Endothelial cell of umbilical vein (primary cell): ENCODE measurements around the gene PCBP4. TPM values are rescaled to one million over a fixed set of nuclear protein-coding genes. Genes with fewer than 3 reads are reported as not detected.

Source experiments
- BruUV-seq: library from RNA; stranded (reverse); fragments of 400-500 nt; replicated peaks from 2 replicates; lab custom pipeline; 2021; lab: Mats Ljungman, UMichigan
- CTCF ChIA-PET: fragments of 300-600, 350-600 bp; sonication (Branson Sonifier 250); formaldehyde crosslinking; loops from one replicate; lab custom pipeline; 2021; ENCODE audit warnings: antibody characterized with exemption, inconsistent platforms; lab: Charles Lee
- POLR2A ChIA-PET: fragments of 300-600, 350-600 bp; sonication (Branson Sonifier 250); formaldehyde crosslinking; loops from one replicate; lab custom pipeline; 2021; ENCODE audit warnings: antibody characterized with exemption, inconsistent platforms; lab: Charles Lee
- DNase-seq: peaks from one replicate; pipeline ENCODE4 v3.0.0-alpha.2; 2011; ENCODE audit warnings: low read depth, low spot score
- FAIRE-seq: peaks from 2 replicates; lab custom pipeline; 2011; peaks lifted over from hg19 to GRCh38; lab: Jason Lieb, UNC
- H2AFZ ChIP-seq: 2 replicates; pipeline ENCODE4 v1.6.0; 2012; ENCODE audit warnings: low read depth, low read length, control low read depth, inconsistent platforms
- H3K27ac ChIP-seq: 2 replicates; pipeline ENCODE4 v1.5.1; 2011; ENCODE audit warnings: low read depth, mild to moderate bottlenecking, control low read depth, low read length, moderate library complexity; ENCODE audit not compliant: insufficient read depth
- H3K27me3 ChIP-seq, 2 experiments: 2 replicates each; pipeline versions ENCODE4 v1.6.0 to v1.6.1; 2011; ENCODE audit warnings: low read length in 2 of 2, mixed read lengths in 1 of 2; ENCODE audit not compliant: control insufficient read depth in 2 of 2, insufficient read depth in 2 of 2
- H3K36me3 ChIP-seq, 2 experiments: 2 replicates in 1 of 2; 3 replicates in 1 of 2; pipeline ENCODE4 v1.5.1; 2011; ENCODE audit warnings: low read length in 2 of 2, mild to moderate bottlenecking in 1 of 2, moderate library complexity in 1 of 2; ENCODE audit not compliant: control insufficient read depth in 2 of 2, insufficient read depth in 2 of 2; ENCODE audit errors: extremely low read depth in 1 of 2
- H3K4me1 ChIP-seq: 3 replicates; pipeline ENCODE4 v1.5.1; 2011; ENCODE audit warnings: mild to moderate bottlenecking, low read length; ENCODE audit not compliant: control insufficient read depth, insufficient read depth; ENCODE audit errors: extremely low read depth
- H3K4me2 ChIP-seq: 2 replicates; pipeline ENCODE4 v1.6.1; 2011; ENCODE audit warnings: low read length, control low read depth, mixed read lengths; ENCODE audit not compliant: insufficient read depth
- H3K4me3 ChIP-seq, 3 experiments: fragments of 200-600 bp in 1 of 3; sonication (generic), shearing (Covaris generic) in 1 of 3; replicated peaks in 1 of 3; 2 replicates each; pipeline ENCODE4 v1.5.1; 2011 to 2016; ENCODE audit warnings: control low read depth in 3 of 3, low read length in 3 of 3, mild to moderate bottlenecking in 2 of 3, inconsistent platforms in 1 of 3, low read depth in 1 of 3, moderate library complexity in 1 of 3; ENCODE audit not compliant: insufficient read depth in 1 of 3
- H3K79me2 ChIP-seq: 2 replicates; pipeline ENCODE4 v1.6.0; 2012; ENCODE audit warnings: low read length, inconsistent platforms; ENCODE audit not compliant: control insufficient read depth, insufficient read depth
- H3K9ac ChIP-seq: replicated peaks from 2 replicates; pipeline ENCODE3; 2011; ENCODE audit warnings: low read length, control low read depth; ENCODE audit not compliant: insufficient read depth; ENCODE audit errors: extremely low read depth
- H3K9me1 ChIP-seq: replicated peaks from 3 replicates; pipeline ENCODE4 v1.6.0; 2011; ENCODE audit warnings: mild to moderate bottlenecking, low read length; ENCODE audit not compliant: control insufficient read depth, insufficient read depth; ENCODE audit errors: extremely low read depth
- H3K9me3 ChIP-seq: replicated peaks from 2 replicates; pipeline ENCODE4 v1.5.1; 2012; ENCODE audit warnings: low read length, inconsistent platforms; ENCODE audit not compliant: control insufficient read depth, insufficient read depth
- H4K20me1 ChIP-seq: replicated peaks from 2 replicates; pipeline ENCODE3; 2011; ENCODE audit warnings: mild to moderate bottlenecking, low read length; ENCODE audit not compliant: control insufficient read depth, insufficient read depth; ENCODE audit errors: extremely low read depth
- CTCF ChIP-seq, 2 donors: IDR thresholded peaks; 1 replicate in 1 of 2; 2 replicates in 1 of 2; pipeline ENCODE4 v1.5.1; 2011; ENCODE audit warnings: low read length in 2 of 2, mild to moderate bottlenecking in 2 of 2, moderate library complexity in 2 of 2, control low read depth in 1 of 2, inconsistent platforms in 1 of 2, low read depth in 1 of 2; ENCODE audit not compliant: insufficient read depth in 1 of 2; ENCODE audit errors: extremely low read depth in 1 of 2
- EZH2 ChIP-seq: IDR thresholded peaks from 2 replicates; pipeline ENCODE4 v1.6.1; 2012; ENCODE audit warnings: borderline replicate concordance, low read depth, mild to moderate bottlenecking, moderate library complexity, low read length, inconsistent platforms; ENCODE audit not compliant: severe bottlenecking
- FOS ChIP-seq: IDR thresholded peaks from 2 replicates; pipeline ENCODE4 v1.6.1; 2011; ENCODE audit warnings: mild to moderate bottlenecking, low read length, moderate library complexity, borderline replicate concordance; ENCODE audit not compliant: insufficient read depth
- GATA2 ChIP-seq: IDR thresholded peaks from 2 replicates; pipeline ENCODE4 v1.7.0; 2011; ENCODE audit warnings: low read depth, mild to moderate bottlenecking, moderate library complexity, mixed read lengths, low read length; ENCODE audit not compliant: insufficient read length, insufficient read depth
- JUN ChIP-seq: IDR thresholded peaks from 2 replicates; pipeline ENCODE4 v1.6.1; 2011; ENCODE audit warnings: borderline replicate concordance, low read depth; ENCODE audit not compliant: insufficient read length, insufficient read depth
- MYC ChIP-seq: IDR thresholded peaks from one replicate; pipeline ENCODE4 v1.6.1; 2011; ENCODE audit warnings: mild to moderate bottlenecking, low read depth, low read length
- POLR2A ChIP-seq: IDR thresholded peaks from 2 replicates; pipeline ENCODE4 v1.6.1; 2012; ENCODE audit warnings: low read depth, mild to moderate bottlenecking, control low read depth, low read length
- POLR2AphosphoS5 ChIP-seq: IDR thresholded peaks from 2 replicates; pipeline ENCODE4 v1.6.1; 2012; ENCODE audit warnings: low read depth, mild to moderate bottlenecking, control low read depth, low read length, moderate library complexity; ENCODE audit not compliant: insufficient read depth
- dilution Hi-C: fragments of 300-500 bp; cut with MboI; formaldehyde crosslinking; loops from one replicate; pipeline ENCODE4 v1.15.0; 2019; ENCODE audit warnings: low sequenced_read_pairs; ENCODE audit not compliant: extremely low pct_ligation_motif_present
- intact Hi-C: fragments of 100-400 bp; cut with micrococcal nuclease; formaldehyde crosslinking; loops from one replicate; pipeline ENCODE4 v1.10.0; 2022
- polyA plus RNA-seq, 4 experiments: library from polyadenylated mRNA; depleted of rRNA in 3 of 4; stranded (reverse) in 3 of 4; unstranded in 1 of 4; fragments of >200 nt; gene quantifications; 2 replicates each; pipeline versions ENCODE4 v1.2.1 to v1.2.3, GENCODE V29; 2011 to 2012; ENCODE audit warnings: missing spikeins in 1 of 4
- total RNA-seq: library from RNA; stranded (reverse); gene quantifications from 2 replicates; pipeline ENCODE4 v1.2.3, GENCODE V29; 2021
- TF ChIP-seq, protein P1 (sequence below): IDR thresholded peaks from 2 replicates; pipeline ENCODE4 v1.6.1; 2011; ENCODE audit not compliant: insufficient read depth, insufficient read length

PCBP4 gene
- total and polyA plus RNA-seq, 2 donors (not counting 3 experiments of a cell fraction or from before 2014, with no cell fraction given), result 46.5 to 63.1 TPM

GRCh38 chr3:51982352-51982837 is 15.1 kb upstream of the PCBP4 start:
- H3K4me2 ChIP-seq, result peak overlapping the region; percentile 12
- BruUV-seq, result TSS peak; percentile 40
- dilution Hi-C loops, result no loop called here

More at GRCh38 chr3:51982352-51982837, 15.1 kb upstream of the PCBP4 start:
- intact Hi-C loops, result loop anchor here (2.0 kb wide), 1 partner anchor 40 kb away; the partner anchor contains the start of gene PARP3
- Histone ChIP-seq H3K9me1 (no peaks in the 10 kb centered on the region), H3K4me1 (peaks cover 14% of the 10 kb centered on the region), H2AFZ (peak overlapping the region; percentile 8), H3K4me3 (peak overlapping the region in 2 of 3 experiments; percentile 5 to 48), H3K27ac (no peak overlapping the region), H3K27me3 (no peaks in the 10 kb centered on the region), H3K36me3 (no peaks in the 10 kb centered on the region), H3K79me2 (no peaks in the 10 kb centered on the region), H4K20me1 (no peaks in the 10 kb centered on the region), H3K9me3 (no peaks in the 10 kb centered on the region), H3K9ac (no peak overlapping the region)
- POLR2A ChIA-PET, result interaction anchor here (0.7 to 1.9 kb wide), 4 partner anchors 9 to 14 kb away, joined by 3 to 15 read pairs (median 5); partner anchors contain the start of genes ABHD14B and RPL29
- no peak for FAIRE-seq
- CTCF ChIA-PET, result interaction anchor here (0.8 to 3.0 kb wide), 12 partner anchors 8 to 75 kb away, joined by 3 to 37 read pairs (median 6); partner anchors contain the start of genes ABHD14A, ABHD14B, DUSP7 and PARP3
- TF ChIP-seq POLR2A (no peak), MYC (peak; percentile 13), GATA2 (no peak), CTCF (IDR thresholded peaks at IDR 0.05; ENCODE audit: extremely low read depth in 1 of 2, insufficient read depth in 1 of 2, low read depth in 1 of 2, low read length in 2 of 2) (peak; percentile 69 to 81), EZH2 (no peak), FOS (no peak), JUN (no peak), POLR2AphosphoS5 (peak; percentile 41)
- TF ChIP-seq, protein P1, sequence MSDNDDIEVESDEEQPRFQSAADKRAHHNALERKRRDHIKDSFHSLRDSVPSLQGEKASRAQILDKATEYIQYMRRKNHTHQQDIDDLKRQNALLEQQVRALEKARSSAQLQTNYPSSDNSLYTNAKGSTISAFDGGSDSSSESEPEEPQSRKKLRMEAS, result peak; percentile 43
- DNase-seq, result no peak
